Jurkat, Clone E6-1 (cell line): ENCODE measurements around the gene SUCO.

Experiments
- DNase-seq: peaks from one replicate; pipeline ENCODE4 v3.0.0-alpha.2; 2011; ENCODE audit warnings: low read depth, low spot score
- H3K4me3 ChIP-seq: 2 replicates; pipeline ENCODE4 v1.5.1; 2011; ENCODE audit warnings: mild to moderate bottlenecking, low read length, control low read depth, moderate library complexity

SUCO gene

GRCh38 chr1:172629170-172629569, 96.2 kb downstream of the SUCO start:
- H3K4me3 ChIP-seq = no peak overlapping the region
- no peak for DNase-seq

GRCh38 chr1:172629638-172630037, 96.7 kb downstream of the SUCO start:
- no peak for DNase-seq
- no peak overlapping the region for H3K4me3 ChIP-seq

- no peak overlapping the region for H3K4me3 ChIP-seq
- no peak for DNase-seq
Measured at GRCh38 chr1:172630056-172630818, 97.3 kb downstream of the SUCO start.

GRCh38 chr1:172630868-172631267, 97.9 kb downstream of the SUCO start:
- DNase-seq = no peak
- H3K4me3 ChIP-seq = no peak overlapping the region

GRCh38 chr1:172637522-172637921, 104.6 kb downstream of the SUCO start:
- no peak for DNase-seq
- no peak overlapping the region for H3K4me3 ChIP-seq

- no peak overlapping the region for H3K4me3 ChIP-seq
- no peak for DNase-seq
Measured at GRCh38 chr1:172638249-172638648, 105.3 kb downstream of the SUCO start.

- peak; percentile 86 for DNase-seq
- peak overlapping the region; percentile 2; the same call in 1 of the 2 replicates for H3K4me3 ChIP-seq
Measured at GRCh38 chr1:172638885-172639831, 106.2 kb downstream of the SUCO start.

- DNase-seq = no peak
- H3K4me3 ChIP-seq = no peak overlapping the region
Measured at GRCh38 chr1:172640111-172640510, 107.2 kb downstream of the SUCO start.

GRCh38 chr1:172641492-172641891, 108.5 kb downstream of the SUCO start:
- no peak for DNase-seq
- no peak overlapping the region for H3K4me3 ChIP-seq

- H3K4me3 ChIP-seq = no peak overlapping the region
- no peak for DNase-seq
Measured at GRCh38 chr1:172642970-172643369, 110.0 kb downstream of the SUCO start.

GRCh38 chr1:172646653-172647052, 113.7 kb downstream of the SUCO start:
- DNase-seq = no peak
- H3K4me3 ChIP-seq = no peak overlapping the region

GRCh38 chr1:172647110-172647564, 114.2 kb downstream of the SUCO start:
- H3K4me3 ChIP-seq = no peak overlapping the region
- DNase-seq = peak; percentile 93

- no peak for DNase-seq
- no peak overlapping the region for H3K4me3 ChIP-seq
Measured at GRCh38 chr1:172647987-172648386, 115.0 kb downstream of the SUCO start.

- H3K4me3 ChIP-seq = no peak overlapping the region
- DNase-seq = no peak
Measured at GRCh38 chr1:172650474-172651193, 117.7 kb downstream of the SUCO start.

GRCh38 chr1:172653015-172653709, 120.2 kb downstream of the SUCO start:
- DNase-seq = peak; percentile 56
- no peak overlapping the region for H3K4me3 ChIP-seq

GRCh38 chr1:172654535-172654934, 121.6 kb downstream of the SUCO start:
- no peak overlapping the region for H3K4me3 ChIP-seq
- DNase-seq = no peak

- DNase-seq = no peak
- H3K4me3 ChIP-seq = no peak overlapping the region
Measured at GRCh38 chr1:172656576-172656975, 123.6 kb downstream of the SUCO start.

- no peak overlapping the region for H3K4me3 ChIP-seq
- DNase-seq = no peak
Measured at GRCh38 chr1:172657586-172657985, 124.6 kb downstream of the SUCO start.

- H3K4me3 ChIP-seq = no peak within 1 kb of the TSS
- DNase-seq = no peak
Measured at GRCh38 chr1:172658871-172659453, 126.0 kb downstream of the SUCO start, which contains the start of gene FASLG. Gene FASLG (plus strand): TSS chr1:172659103. CDS start chr1:172659202, 99 bp downstream.
